PC-3 (cell line): ENCODE data around the gene GBF1.

Experiments used
- EZH2phosphoT487 ChIP-seq: fragments of 300-600 bp; sonication (generic); IDR thresholded peaks from 2 replicates; pipeline ENCODE4 v1.6.1; 2018; ENCODE audit warnings: mild to moderate bottlenecking, antibody characterized with exemption, low read length, borderline replicate concordance
- TF ChIP-seq, protein P1 (sequence below): fragments of 300-600 bp; sonication (generic); conservative IDR thresholded peaks from 2 replicates; pipeline ENCODE4 v1.5.1; 2017; ENCODE audit warnings: antibody characterized with exemption, low read depth, mild to moderate bottlenecking, low read length

- TF ChIP-seq, protein P1, sequence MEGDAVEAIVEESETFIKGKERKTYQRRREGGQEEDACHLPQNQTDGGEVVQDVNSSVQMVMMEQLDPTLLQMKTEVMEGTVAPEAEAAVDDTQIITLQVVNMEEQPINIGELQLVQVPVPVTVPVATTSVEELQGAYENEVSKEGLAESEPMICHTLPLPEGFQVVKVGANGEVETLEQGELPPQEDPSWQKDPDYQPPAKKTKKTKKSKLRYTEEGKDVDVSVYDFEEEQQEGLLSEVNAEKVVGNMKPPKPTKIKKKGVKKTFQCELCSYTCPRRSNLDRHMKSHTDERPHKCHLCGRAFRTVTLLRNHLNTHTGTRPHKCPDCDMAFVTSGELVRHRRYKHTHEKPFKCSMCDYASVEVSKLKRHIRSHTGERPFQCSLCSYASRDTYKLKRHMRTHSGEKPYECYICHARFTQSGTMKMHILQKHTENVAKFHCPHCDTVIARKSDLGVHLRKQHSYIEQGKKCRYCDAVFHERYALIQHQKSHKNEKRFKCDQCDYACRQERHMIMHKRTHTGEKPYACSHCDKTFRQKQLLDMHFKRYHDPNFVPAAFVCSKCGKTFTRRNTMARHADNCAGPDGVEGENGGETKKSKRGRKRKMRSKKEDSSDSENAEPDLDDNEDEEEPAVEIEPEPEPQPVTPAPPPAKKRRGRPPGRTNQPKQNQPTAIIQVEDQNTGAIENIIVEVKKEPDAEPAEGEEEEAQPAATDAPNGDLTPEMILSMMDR: no peak
- TF ChIP-seq EZH2phosphoT487: no peak
Observed at GRCh38 chr10:102310361-102311024, 65.2 kb downstream of the GBF1 start.
